ENCODE results near the gene KLHDC4. TPM values are rescaled to one million over a fixed set of nuclear protein-coding genes. Genes with fewer than 3 reads are reported as not detected.

Gene KLHDC4
- polyA plus RNA-seq, 1 of the 3 experiments (the other 2 are of a cell fraction), result 51.2 TPM

DNA sequence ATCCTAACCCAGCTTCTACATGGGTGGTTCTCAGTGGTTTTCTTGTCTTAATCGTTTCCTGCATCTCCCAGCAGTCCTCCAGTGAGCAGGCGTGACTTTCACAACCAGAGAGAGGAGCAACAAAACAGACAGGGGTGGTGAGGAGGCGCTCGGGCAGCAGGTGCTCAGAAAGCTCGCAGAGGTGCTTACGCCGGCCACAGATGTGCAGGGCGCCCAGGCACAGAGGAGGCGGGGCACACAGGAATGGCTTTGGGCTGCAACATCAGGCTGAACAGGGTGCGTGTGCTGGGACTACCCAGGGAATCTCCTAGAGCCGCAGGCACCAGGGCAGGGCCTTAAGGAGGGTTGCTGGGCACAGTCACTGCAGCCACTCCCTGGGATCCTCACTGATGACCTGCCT, 32.6 kb downstream of the KLHDC4 start (continued):
- TF ChIP-seq, protein P1, sequence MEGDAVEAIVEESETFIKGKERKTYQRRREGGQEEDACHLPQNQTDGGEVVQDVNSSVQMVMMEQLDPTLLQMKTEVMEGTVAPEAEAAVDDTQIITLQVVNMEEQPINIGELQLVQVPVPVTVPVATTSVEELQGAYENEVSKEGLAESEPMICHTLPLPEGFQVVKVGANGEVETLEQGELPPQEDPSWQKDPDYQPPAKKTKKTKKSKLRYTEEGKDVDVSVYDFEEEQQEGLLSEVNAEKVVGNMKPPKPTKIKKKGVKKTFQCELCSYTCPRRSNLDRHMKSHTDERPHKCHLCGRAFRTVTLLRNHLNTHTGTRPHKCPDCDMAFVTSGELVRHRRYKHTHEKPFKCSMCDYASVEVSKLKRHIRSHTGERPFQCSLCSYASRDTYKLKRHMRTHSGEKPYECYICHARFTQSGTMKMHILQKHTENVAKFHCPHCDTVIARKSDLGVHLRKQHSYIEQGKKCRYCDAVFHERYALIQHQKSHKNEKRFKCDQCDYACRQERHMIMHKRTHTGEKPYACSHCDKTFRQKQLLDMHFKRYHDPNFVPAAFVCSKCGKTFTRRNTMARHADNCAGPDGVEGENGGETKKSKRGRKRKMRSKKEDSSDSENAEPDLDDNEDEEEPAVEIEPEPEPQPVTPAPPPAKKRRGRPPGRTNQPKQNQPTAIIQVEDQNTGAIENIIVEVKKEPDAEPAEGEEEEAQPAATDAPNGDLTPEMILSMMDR (IDR thresholded peaks at IDR 0.05), result no peak
- TF ChIP-seq EZH2phosphoT487 (IDR thresholded peaks at IDR 0.05; ENCODE audit: borderline replicate concordance, low read depth) (no peak), JUND (IDR thresholded peaks at IDR 0.05) (no peak), NRF1 (IDR thresholded peaks at IDR 0.05; ENCODE audit: low read depth, low read length) (no peak)

DNA sequence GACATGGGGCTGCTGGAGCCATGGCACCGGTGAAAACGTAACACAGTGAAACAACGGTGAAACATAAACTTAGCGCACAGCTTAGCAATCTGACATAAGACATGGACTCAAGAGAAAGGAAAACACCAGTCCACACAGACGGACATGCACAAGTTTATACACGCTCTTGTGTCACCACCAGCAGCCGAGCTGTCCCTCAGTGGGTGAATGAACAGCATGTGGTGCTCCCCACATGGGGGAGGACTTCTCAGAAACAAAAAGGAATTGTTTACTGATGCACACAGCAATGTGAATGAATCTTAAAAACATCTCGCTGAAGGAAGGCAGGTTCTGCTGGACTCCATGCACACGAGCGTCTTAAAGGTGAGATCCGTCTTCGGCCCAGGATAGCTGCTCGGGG, 34.2 kb downstream of the KLHDC4 start:
- no peak for DNase-seq
- ChIA-PET CTCF (interaction anchor here (1.3 kb wide), 2 partner anchors 37 to 47 kb away, joined by 3 read pairs; no protein-coding TSS in a partner anchor), POLR2A (no interaction called here)
- WGBS (ENCODE audit: low lambda C conversion rate), result 94% methylated on average over 13 of the region's 13 CpGs
- TF ChIP-seq POLR2AphosphoS5 (IDR thresholded peaks at IDR 0.05; ENCODE audit: low read depth, low read length), result no peak
- no peak for TF ChIP-seq FOXJ3 (CRISPR knock-in tag; IDR thresholded peaks at IDR 0.05)
- no peak for TF ChIP-seq ELF1 (IDR thresholded peaks at IDR 0.05)
- no peak for TF ChIP-seq YY1 (IDR thresholded peaks at IDR 0.05; ENCODE audit: low read depth)
- TF ChIP-seq, protein P2, sequence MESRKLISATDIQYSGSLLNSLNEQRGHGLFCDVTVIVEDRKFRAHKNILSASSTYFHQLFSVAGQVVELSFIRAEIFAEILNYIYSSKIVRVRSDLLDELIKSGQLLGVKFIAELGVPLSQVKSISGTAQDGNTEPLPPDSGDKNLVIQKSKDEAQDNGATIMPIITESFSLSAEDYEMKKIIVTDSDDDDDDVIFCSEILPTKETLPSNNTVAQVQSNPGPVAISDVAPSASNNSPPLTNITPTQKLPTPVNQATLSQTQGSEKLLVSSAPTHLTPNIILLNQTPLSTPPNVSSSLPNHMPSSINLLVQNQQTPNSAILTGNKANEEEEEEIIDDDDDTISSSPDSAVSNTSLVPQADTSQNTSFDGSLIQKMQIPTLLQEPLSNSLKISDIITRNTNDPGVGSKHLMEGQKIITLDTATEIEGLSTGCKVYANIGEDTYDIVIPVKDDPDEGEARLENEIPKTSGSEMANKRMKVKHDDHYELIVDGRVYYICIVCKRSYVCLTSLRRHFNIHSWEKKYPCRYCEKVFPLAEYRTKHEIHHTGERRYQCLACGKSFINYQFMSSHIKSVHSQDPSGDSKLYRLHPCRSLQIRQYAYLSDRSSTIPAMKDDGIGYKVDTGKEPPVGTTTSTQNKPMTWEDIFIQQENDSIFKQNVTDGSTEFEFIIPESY (IDR thresholded peaks at IDR 0.05; ENCODE audit: borderline replicate concordance, low read depth), result no peak
- TF ChIP-seq RXRA (IDR thresholded peaks at IDR 0.05; ENCODE audit: borderline replicate concordance, low read depth), result no peak
- TF ChIP-seq CHD2 (IDR thresholded peaks at IDR 0.05; ENCODE audit: low read length, partially characterized antibody), result no peak
- TF ChIP-seq, protein P3, sequence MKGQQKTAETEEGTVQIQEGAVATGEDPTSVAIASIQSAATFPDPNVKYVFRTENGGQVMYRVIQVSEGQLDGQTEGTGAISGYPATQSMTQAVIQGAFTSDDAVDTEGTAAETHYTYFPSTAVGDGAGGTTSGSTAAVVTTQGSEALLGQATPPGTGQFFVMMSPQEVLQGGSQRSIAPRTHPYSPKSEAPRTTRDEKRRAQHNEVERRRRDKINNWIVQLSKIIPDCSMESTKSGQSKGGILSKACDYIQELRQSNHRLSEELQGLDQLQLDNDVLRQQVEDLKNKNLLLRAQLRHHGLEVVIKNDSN (IDR thresholded peaks at IDR 0.05; ENCODE audit: borderline replicate concordance, low read depth), result no peak
- TF ChIP-seq MXI1 (IDR thresholded peaks at IDR 0.05; ENCODE audit: low read depth, low read length), result no peak
- TF ChIP-seq SMC3 (IDR thresholded peaks at IDR 0.05; ENCODE audit: low read depth, low read length), result no peak
- TF ChIP-seq, protein P4, sequence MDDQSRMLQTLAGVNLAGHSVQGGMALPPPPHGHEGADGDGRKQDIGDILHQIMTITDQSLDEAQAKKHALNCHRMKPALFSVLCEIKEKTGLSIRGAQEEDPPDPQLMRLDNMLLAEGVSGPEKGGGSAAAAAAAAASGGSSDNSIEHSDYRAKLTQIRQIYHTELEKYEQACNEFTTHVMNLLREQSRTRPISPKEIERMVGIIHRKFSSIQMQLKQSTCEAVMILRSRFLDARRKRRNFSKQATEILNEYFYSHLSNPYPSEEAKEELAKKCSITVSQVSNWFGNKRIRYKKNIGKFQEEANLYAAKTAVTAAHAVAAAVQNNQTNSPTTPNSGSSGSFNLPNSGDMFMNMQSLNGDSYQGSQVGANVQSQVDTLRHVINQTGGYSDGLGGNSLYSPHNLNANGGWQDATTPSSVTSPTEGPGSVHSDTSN (IDR thresholded peaks at IDR 0.05), result no peak
- TF ChIP-seq MEF2A (IDR thresholded peaks at IDR 0.05; ENCODE audit: borderline replicate concordance, low read depth), result no peak
- TF ChIP-seq TAF1 (IDR thresholded peaks at IDR 0.05; ENCODE audit: borderline replicate concordance, low read depth, low read length), result no peak
- no peak for TF ChIP-seq MAX (IDR thresholded peaks at IDR 0.05; ENCODE audit: low read depth)
- no peak for TF ChIP-seq SIN3A (IDR thresholded peaks at IDR 0.05; ENCODE audit: borderline replicate concordance, low read depth, low read length)
- Histone ChIP-seq H4K20me1 (ENCODE audit: insufficient read depth) (no peaks in the 10 kb centered on the region; the same call in 1 of the 2 replicates), H3K4me2 (no peak overlapping the region), H3F3A (replicated peaks; ENCODE audit: insufficient read depth) (no peaks in the 10 kb centered on the region), H3K36me3 (replicated peaks in 1 of 2; ENCODE audit: control insufficient read depth in 1 of 2, insufficient read depth in 2 of 2, low read length in 1 of 2) (peaks cover 9 to 34% of the 10 kb centered on the region in 2 experiments), H3K9me2 (no peaks in the 10 kb centered on the region), H3K79me2 (ENCODE audit: insufficient read depth) (peaks cover 7% of the 10 kb centered on the region; the same call in 1 of the 2 replicates), H3K9ac (no peak overlapping the region), H3K4me1 (ENCODE audit: control insufficient read depth in 1 of 2, insufficient read depth in 2 of 2, low read depth in 1 of 2, low read length in 1 of 2) (peaks cover 0 to 12% of the 10 kb centered on the region in 2 experiments; a peak in 1 of 4 replicates), H3K27me3 (ENCODE audit: insufficient read depth) (no peaks in the 10 kb centered on the region), H3K9me3 (no peaks in the 10 kb centered on the region), H3K4me3 (ENCODE audit: low read depth in 2 of 2, low read length in 1 of 2) (no peak overlapping the region), H2AFZ (ENCODE audit: low read depth) (no peak overlapping the region), H3K27ac (ENCODE audit: low read depth in 2 of 2, low read length in 1 of 2) (no peak overlapping the region)

Measured in SK-N-SH (cell line).